Lung (tissue), 12 donors: ENCODE data around the gene NUP205. TPM values are rescaled to one million over a fixed set of nuclear protein-coding genes. Genes with fewer than 3 reads are reported as not detected.

Experiments
- ATAC-seq: fragments of 200-7000 bp; cut with Tn5 transposase; one replicate; pipeline ENCODE4 v1.9.1; 2020; ENCODE audit warnings: moderate number of reproducible peaks; ENCODE audit not compliant: insufficient read depth, low FRiP score
- DNase-seq, 3 donors: peaks; one replicate each; pipeline ENCODE4 v3.0.0-alpha.2; 2013 to 2017
- H3K27ac ChIP-seq, 2 donors: one replicate each; pipeline ENCODE4 v1.5.1; 2013; ENCODE audit warnings: mild to moderate bottlenecking in 2 of 2, moderate library complexity in 2 of 2, control low read depth in 1 of 2, inconsistent platforms in 1 of 2, low read depth in 1 of 2, low read length in 1 of 2
- H3K27me3 ChIP-seq, 3 donors: one replicate each; pipeline ENCODE4 v1.5.1; 2013; ENCODE audit warnings: low read length in 2 of 3; ENCODE audit not compliant: control insufficient read depth in 3 of 3, insufficient read depth in 3 of 3
- H3K36me3 ChIP-seq, 4 donors: one replicate each; pipeline ENCODE4 v1.5.1; 2013; ENCODE audit warnings: low read length in 4 of 4, mild to moderate bottlenecking in 1 of 4, moderate library complexity in 1 of 4; ENCODE audit not compliant: control insufficient read depth in 4 of 4, insufficient read depth in 4 of 4
- H3K4me1 ChIP-seq, 5 donors: one replicate each; pipeline ENCODE4 v1.5.1; 2013; ENCODE audit warnings: low read length in 5 of 5, mild to moderate bottlenecking in 2 of 5, moderate library complexity in 1 of 5; ENCODE audit not compliant: control insufficient read depth in 5 of 5, insufficient read depth in 5 of 5
- H3K4me3 ChIP-seq: one replicate; pipeline ENCODE4 v1.5.1; 2013; ENCODE audit warnings: mild to moderate bottlenecking, control low read depth, moderate library complexity
- H3K9ac ChIP-seq, 2 donors: one replicate each; pipeline ENCODE4 v1.5.1; 2013; ENCODE audit warnings: low read length in 2 of 2, control low read depth in 1 of 2; ENCODE audit not compliant: insufficient read depth in 1 of 2
- H3K9me3 ChIP-seq, 4 donors: one replicate each; pipeline ENCODE4 v1.5.1; 2013; ENCODE audit warnings: low read length in 3 of 4, mild to moderate bottlenecking in 1 of 4, moderate library complexity in 1 of 4; ENCODE audit not compliant: control insufficient read depth in 4 of 4, insufficient read depth in 3 of 4
- CTCF ChIP-seq: IDR thresholded peaks from 2 replicates; pipeline ENCODE4 v1.5.1; 2012; ENCODE audit warnings: mild to moderate bottlenecking; ENCODE audit errors: control extremely low read depth, extremely low read depth
- WGBS, 2 donors: extraction: QIAGEN DNeasy Blood & Tissue Kit; methylation state at CpG; one replicate each; pipeline ENCODE4 v1.1.7; 2013; 5-methylcytosine and 5-hydroxymethylcytosine counted together
- polyA plus RNA-seq, 2 donors: library from polyadenylated mRNA; stranded (reverse); fragments of 200-250 nt; gene quantifications; one replicate each; pipeline ENCODE4 v1.2.1, GENCODE V29; 2013
- total RNA-seq, 2 donors: library from RNA; depleted of rRNA in 1 of 2; stranded (reverse); fragments of >200 nt in 1 of 2; gene quantifications; one replicate each; pipeline ENCODE4 v1.2.1, GENCODE V29; 2014 to 2021
- donor health status: control.
- donor health status: control.
- donor health status: Bipolar disorder and iron deficiency.
- donor health status: healthy.
- donor health status: DM: yes; HTN: yes; CAD: no.

Gene NUP205
- total and polyA plus RNA-seq, 4 donors, result 23.1 to 41.2 (median 34.4) TPM

- peaks cover 12 to 29% (median 15%) of the 10 kb centered on the region in 4 donors for H3K36me3 ChIP-seq
- H3K27ac ChIP-seq, result no peak overlapping the region
- H3K9ac ChIP-seq, result no peak overlapping the region
- no peaks in the 10 kb centered on the region for H3K4me1 ChIP-seq
- no peak for DNase-seq
- no peak for ATAC-seq
- no peaks in the 10 kb centered on the region for H3K9me3 ChIP-seq
- H3K27me3 ChIP-seq, result no peaks in the 10 kb centered on the region
- TF ChIP-seq CTCF, result no peak
- no peak overlapping the region for H3K4me3 ChIP-seq
- WGBS, 2 donors, result 82 to 86% methylated on average over 7 of the region's 7 CpGs
Measured at GRCh38 chr7:135618510-135618909, 60.8 kb downstream of the NUP205 start.

- Histone ChIP-seq H3K4me1 (no peaks in the 10 kb centered on the region), H3K27me3 (no peaks in the 10 kb centered on the region), H3K27ac (no peak overlapping the region), H3K36me3 (peaks cover 12 to 35% (median 15%) of the 10 kb centered on the region in 4 donors), H3K9me3 (no peaks in the 10 kb centered on the region), H3K4me3 (no peak overlapping the region), H3K9ac (no peak overlapping the region)
- no peak for ATAC-seq
- DNase-seq, result no peak
- WGBS, 2 donors, result 97 to 98% methylated on average over 2 of the region's 2 CpGs
- TF ChIP-seq CTCF, result no peak
Measured at GRCh38 chr7:135620447-135620846, 62.7 kb downstream of the NUP205 start.

DNA sequence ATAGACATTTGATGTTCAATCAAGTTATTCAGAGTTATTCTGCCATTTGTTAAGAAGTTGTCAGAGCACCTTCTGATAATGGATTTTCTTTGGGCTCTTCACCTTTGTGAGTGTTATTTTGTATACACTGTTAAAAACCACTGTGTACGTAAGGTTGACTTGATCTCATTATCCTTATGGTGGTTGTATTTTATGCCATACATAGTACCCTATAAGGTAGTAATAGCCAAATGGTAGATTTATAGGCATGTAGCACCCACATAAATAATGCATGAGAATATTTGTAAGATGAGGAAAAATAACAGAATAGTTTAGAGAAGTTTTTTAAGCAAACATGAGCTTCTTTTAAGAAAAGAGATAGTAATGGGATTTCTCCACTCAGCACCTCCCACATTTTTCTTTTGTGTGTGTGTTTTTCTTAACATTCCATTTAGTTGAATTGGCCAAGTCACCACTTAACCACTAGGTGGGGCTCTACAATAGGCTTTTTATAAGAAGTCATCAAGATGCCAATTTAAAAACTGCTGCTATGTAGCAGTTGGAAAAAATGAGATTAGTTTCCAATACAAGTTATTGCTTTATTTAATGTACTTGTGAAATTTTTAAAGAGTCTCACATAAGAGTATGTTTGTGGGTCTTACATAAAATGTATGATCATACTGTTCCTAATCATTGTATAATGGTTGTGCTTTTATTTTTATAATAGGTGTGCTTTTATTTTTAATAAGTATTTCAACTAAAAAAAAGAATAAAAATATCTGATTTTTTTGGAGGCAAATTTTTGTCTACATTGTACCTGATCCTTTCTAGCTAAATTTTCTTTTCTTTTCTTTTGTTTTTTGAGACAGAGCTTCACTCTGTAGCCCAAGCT lies 63.5 kb downstream of the NUP205 start:
- no peak overlapping the region for H3K9ac ChIP-seq
- no peaks in the 10 kb centered on the region for H3K9me3 ChIP-seq
- H3K27me3 ChIP-seq, result no peaks in the 10 kb centered on the region
- no peak overlapping the region for H3K27ac ChIP-seq
- 64 to 90% methylated on average over 1 of the region's 1 CpG for WGBS, 2 donors
- no peak overlapping the region for H3K4me3 ChIP-seq
- no peaks in the 10 kb centered on the region for H3K4me1 ChIP-seq
- peak; percentile 65 for TF ChIP-seq CTCF
- DNase-seq, result peak; percentile 57 to 87 (median 86)
- peaks cover 12 to 40% (median 17%) of the 10 kb centered on the region in 4 donors for H3K36me3 ChIP-seq
- peak; percentile 72 for ATAC-seq
